ENCODE results near the gene POLDIP2. TPM values are rescaled to one million over a fixed set of nuclear protein-coding genes. Genes with fewer than 3 reads are reported as not detected.

POLDIP2 gene
- total RNA-seq, 1 donor from 2014 or later = 70.8 TPM

- intact Hi-C loops (cut with micrococcal nuclease) = no loop called here
Observed at GRCh38 chr17:28390563-28390962, 33.2 kb upstream of the POLDIP2 start.

- intact Hi-C loops (cut with micrococcal nuclease) = no loop called here
Observed at GRCh38 chr17:28390141-28390540, 32.8 kb upstream of the POLDIP2 start.

GRCh38 chr17:28388106-28388505 is 30.8 kb upstream of the POLDIP2 start:
- intact Hi-C loops (cut with micrococcal nuclease) = no loop called here

- intact Hi-C loops (cut with micrococcal nuclease) = no loop called here
Observed at GRCh38 chr17:28386391-28386790, 29.1 kb upstream of the POLDIP2 start.

- intact Hi-C loops (cut with micrococcal nuclease) = no loop called here
Observed at GRCh38 chr17:28385406-28385805, 28.1 kb upstream of the POLDIP2 start.

- intact Hi-C loops (cut with micrococcal nuclease) = no loop called here
Observed at GRCh38 chr17:28385037-28385400, 27.7 kb upstream of the POLDIP2 start.

- intact Hi-C loops (cut with micrococcal nuclease) = loop anchor here (1.0 kb wide), 3 partner anchors 13 to 49 kb away; partner anchors contain the start of genes IFT20, POLDIP2, SARM1 and TNFAIP1
Observed at GRCh38 chr17:28384281-28385036, 27.1 kb upstream of the POLDIP2 start.

GRCh38 chr17:28381141-28381825 is 24.0 kb upstream of the POLDIP2 start:
- intact Hi-C loops (cut with micrococcal nuclease) = no loop called here

- intact Hi-C loops (cut with micrococcal nuclease) = loop anchor here (10.0 kb wide), 1 partner anchor 195 kb away; the partner anchor contains the start of genes ALDOC and PIGS
Observed at GRCh38 chr17:28379814-28380801, 22.8 kb upstream of the POLDIP2 start.

- intact Hi-C loops (cut with micrococcal nuclease) = loop anchor here (5.0 to 10.0 kb wide), 5 partner anchors 44 to 339 kb away; partner anchors contain the start of genes ALDOC, BLTP2, PIGS and PROCA1
Observed at GRCh38 chr17:28372945-28373274, 15.6 kb upstream of the POLDIP2 start.

GRCh38 chr17:28372203-28372944 is 15.0 kb upstream of the POLDIP2 start:
- intact Hi-C loops (cut with micrococcal nuclease) = loop anchor here (5.0 to 10.0 kb wide), 5 partner anchors 45 to 340 kb away; partner anchors contain the start of genes ALDOC, BLTP2, PIGS and PROCA1

GRCh38 chr17:28371245-28372202 is 14.2 kb upstream of the POLDIP2 start, which contains the start of gene SARM1:
SARM1 (plus strand) TSS chr17:28371694; CDS start chr17:28372033, 339 bp downstream.
- intact Hi-C loops (cut with micrococcal nuclease) = loop anchor here (1.0 to 10.0 kb wide), 10 partner anchors 13 to 341 kb away; partner anchors contain the start of genes ALDOC, BLTP2, IFT20 and PIGS

- intact Hi-C loops (cut with micrococcal nuclease) = loop anchor here (1.0 to 10.0 kb wide), 10 partner anchors 13 to 342 kb away; partner anchors contain the start of genes ALDOC, BLTP2, IFT20 and PIGS
Observed at GRCh38 chr17:28370744-28371103, 13.4 kb upstream of the POLDIP2 start.

GRCh38 chr17:28370035-28370743 is 12.9 kb upstream of the POLDIP2 start, which contains the start of gene VTN:
VTN (minus strand) TSS chr17:28370307; CDS start chr17:28370203, 104 bp downstream.
- intact Hi-C loops (cut with micrococcal nuclease) = loop anchor here (5.0 to 10.0 kb wide), 5 partner anchors 47 to 342 kb away; partner anchors contain the start of genes ALDOC, BLTP2, PIGS and PROCA1

- intact Hi-C loops (cut with micrococcal nuclease) = loop anchor here (5.0 to 10.0 kb wide), 5 partner anchors 48 to 343 kb away; partner anchors contain the start of genes ALDOC, BLTP2, PIGS and PROCA1
Observed at GRCh38 chr17:28369684-28370034, 12.3 kb upstream of the POLDIP2 start.

- intact Hi-C loops (cut with micrococcal nuclease) = no loop called here
Observed at GRCh38 chr17:28368915-28369683, 11.8 kb upstream of the POLDIP2 start.

GRCh38 chr17:28368306-28368831 is 11.0 kb upstream of the POLDIP2 start:
- intact Hi-C loops (cut with micrococcal nuclease) = no loop called here
